Naive thymus-derived CD4-positive, alpha-beta T cell (primary cell): Measurements from ENCODE around the gene EMILIN3. TPM values are rescaled to one million over a fixed set of nuclear protein-coding genes. Genes with fewer than 3 reads are reported as not detected.
A peak's percentile ranks its signal among the peaks of the same experiment; 100 is the strongest.

Source experiments
- ATAC-seq: fragments of 150-1000 bp; cut with Tn5 transposase; 2 replicates; pipeline ENCODE4 v1.10.0; 2021; ENCODE audit warnings: mild to moderate bottlenecking, moderate library complexity
- CTCF ChIA-PET: fragments of 350-600 bp; sonication (Branson Sonifier 250); formaldehyde crosslinking; loops from one replicate; lab custom pipeline; 2021; ENCODE audit warnings: antibody characterized with exemption; lab: Charles Lee
- POLR2A ChIA-PET: fragments of 350-600 bp; sonication (Branson Sonifier 250); formaldehyde crosslinking; loops from one replicate; lab custom pipeline; 2021; ENCODE audit warnings: antibody characterized with exemption, inconsistent platforms; lab: Charles Lee
- DNase-seq, 9 donors: peaks; one replicate each; pipeline versions ENCODE4 v3.0.0 to v3.0.0-alpha.2; 2020 to 2022; ENCODE audit warnings: mixed read lengths in 1 of 9
- H3K27ac ChIP-seq: one replicate; pipeline ENCODE4 v1.7.0; 2013; ENCODE audit warnings: mild to moderate bottlenecking, low read depth, low read length, moderate library complexity
- H3K27me3 ChIP-seq, 2 donors: one replicate each; pipeline ENCODE4 v1.7.0; 2013; ENCODE audit warnings: low read length in 2 of 2, mild to moderate bottlenecking in 2 of 2, moderate library complexity in 2 of 2; ENCODE audit not compliant: control insufficient read depth in 2 of 2, insufficient read depth in 2 of 2
- H3K36me3 ChIP-seq, 3 experiments: 1 replicate in 2 of 3; 2 replicates in 1 of 3; pipeline ENCODE4 v1.7.0; 2013; ENCODE audit warnings: low read length in 3 of 3, mild to moderate bottlenecking in 3 of 3, moderate library complexity in 1 of 3; ENCODE audit not compliant: insufficient read depth in 3 of 3, control insufficient read depth in 2 of 3
- H3K4me1 ChIP-seq, 2 donors: one replicate each; pipeline ENCODE4 v1.7.0; 2013; ENCODE audit warnings: low read length in 2 of 2, mild to moderate bottlenecking in 2 of 2, moderate library complexity in 1 of 2; ENCODE audit not compliant: control insufficient read depth in 2 of 2, insufficient read depth in 2 of 2
- H3K4me3 ChIP-seq: 2 replicates; pipeline ENCODE4 v1.7.0; 2013; ENCODE audit warnings: mild to moderate bottlenecking, low read length
- H3K9me3 ChIP-seq, 3 experiments: 1 replicate in 2 of 3; 2 replicates in 1 of 3; pipeline ENCODE4 v1.7.0; 2013; ENCODE audit warnings: low read length in 3 of 3; ENCODE audit not compliant: control insufficient read depth in 2 of 3
- H3K27ac Mint-ChIP-seq, 9 donors: one replicate each; pipeline ENCODE4 v1.8.0; 2020 to 2022; ENCODE audit warnings: mixed read lengths in 9 of 9, mild to moderate bottlenecking in 8 of 9, moderate library complexity in 5 of 9, inconsistent platforms in 2 of 9
- H3K27me3 Mint-ChIP-seq, 5 donors: one replicate each; pipeline ENCODE4 v1.8.0; 2021 to 2022; ENCODE audit warnings: mixed read lengths in 5 of 5, mild to moderate bottlenecking in 1 of 5
- H3K36me3 Mint-ChIP-seq, 5 donors: one replicate each; pipeline ENCODE4 v1.8.0; 2020 to 2022; ENCODE audit warnings: mixed read lengths in 5 of 5, mild to moderate bottlenecking in 3 of 5, inconsistent platforms in 1 of 5
- H3K4me1 Mint-ChIP-seq, 7 donors: one replicate each; pipeline ENCODE4 v1.8.0; 2020 to 2022; ENCODE audit warnings: mixed read lengths in 7 of 7, mild to moderate bottlenecking in 3 of 7, inconsistent platforms in 1 of 7
- H3K4me3 Mint-ChIP-seq, 10 donors: one replicate each; pipeline ENCODE4 v1.8.0; 2020 to 2022; ENCODE audit warnings: mild to moderate bottlenecking in 10 of 10, mixed read lengths in 10 of 10, moderate library complexity in 6 of 10, inconsistent platforms in 2 of 10
- H3K9me3 Mint-ChIP-seq, 11 donors: one replicate each; pipeline ENCODE4 v1.8.0; 2020 to 2022; ENCODE audit warnings: mixed read lengths in 11 of 11, mild to moderate bottlenecking in 4 of 11, inconsistent platforms in 1 of 11, moderate library complexity in 1 of 11
- intact Hi-C, 2 donors: fragments of 100-400 bp; cut with micrococcal nuclease; formaldehyde crosslinking; loops; one replicate each; pipeline ENCODE4 v1.15.1; 2023
- polyA plus RNA-seq, 2 donors: library from polyadenylated mRNA; unstranded; fragments of 300-500 nt; fragmentation: Illumina TruSeq; gene quantifications; one replicate each; pipeline ENCODE4 v1.2.3, GENCODE V29; 2021
- total RNA-seq, 6 experiments: library from RNA in 5 of 6; stranded (reverse) in 5 of 6; gene quantifications; 1 replicate in 5 of 6; 2 replicates in 1 of 6; pipeline ENCODE4 v1.2.3 and lab custom pipeline; 2021 to 2026

Gene EMILIN3
- total and polyA plus RNA-seq, 7 experiments from 2014 or later: 0.19 TPM; not detected in 6

GRCh38 chr20:41361757-41362747 is 4.6 kb downstream of the EMILIN3 start:
- ATAC-seq: no peak

DNA sequence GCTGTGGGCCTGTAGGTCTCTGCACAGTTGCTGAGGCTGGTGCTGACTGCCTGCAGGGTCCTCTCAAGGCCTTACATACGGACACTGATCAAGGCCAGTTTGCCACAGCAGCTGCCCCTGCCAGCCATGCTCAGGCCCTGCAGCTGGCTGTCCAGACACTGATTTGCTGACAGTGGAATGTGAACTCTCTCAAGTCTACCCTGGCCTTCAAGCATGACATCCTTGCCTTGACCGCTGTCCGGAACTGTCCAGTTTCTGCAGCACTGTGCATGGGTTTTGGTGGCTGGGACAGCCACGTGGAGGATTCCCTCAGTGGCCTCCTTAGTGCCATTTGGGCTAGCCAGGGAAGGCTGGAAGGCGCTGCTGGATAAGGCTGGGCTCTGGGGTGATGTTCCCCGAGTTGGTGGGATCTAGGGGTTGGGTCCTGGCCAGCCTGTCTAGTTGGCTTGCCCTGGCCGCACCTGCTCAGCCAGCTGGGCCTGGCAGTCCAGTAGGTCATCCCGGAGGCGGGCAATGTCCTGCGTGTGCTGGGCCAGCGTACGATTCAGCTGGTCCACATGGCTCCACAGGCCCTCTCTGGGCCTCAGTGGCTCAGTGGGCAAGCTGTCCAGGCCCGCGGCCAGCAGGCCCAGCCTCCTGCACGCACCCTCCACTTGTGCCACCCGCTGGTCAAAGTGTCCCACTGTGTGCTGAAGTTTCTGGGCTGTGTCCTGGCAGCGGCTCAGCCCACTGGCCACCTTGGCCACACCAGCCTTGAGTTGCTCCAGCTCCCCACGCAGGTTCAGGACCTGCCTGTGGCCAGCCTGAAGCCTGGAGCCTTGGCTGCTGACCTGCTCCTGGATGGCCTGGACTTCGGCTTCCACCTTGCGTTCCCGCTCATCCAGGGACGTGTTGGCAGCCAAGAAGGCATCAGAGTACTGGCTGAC is 5.5 kb downstream of the EMILIN3 start:
- Mint-ChIP-seq H3K27ac (no peak overlapping the region), H3K4me1 (peaks cover 0 to 6% (median 0%) of the 10 kb centered on the region in 7 donors), H3K36me3 (no peaks in the 10 kb centered on the region), H3K9me3 (peaks cover 0 to 2% (median 0%) of the 10 kb centered on the region in 11 donors), H3K27me3 (peaks cover 7 to 14% (median 13%) of the 10 kb centered on the region in 5 donors), H3K4me3 (no peak overlapping the region)
- Histone ChIP-seq H3K27ac (no peak overlapping the region), H3K4me3 (no peak overlapping the region), H3K9me3 (no peaks in the 10 kb centered on the region), H3K4me1 (no peaks in the 10 kb centered on the region), H3K27me3 (no peaks in the 10 kb centered on the region), H3K36me3 (no peaks in the 10 kb centered on the region)
- ATAC-seq: no peak
- POLR2A ChIA-PET: interaction anchor here (0.6 kb wide), 1 partner anchor 188 kb away, joined by 3 read pairs; no protein-coding TSS in a partner anchor
- CTCF ChIA-PET: no interaction called here
- intact Hi-C loops: no loop called here
- no peak for DNase-seq

More at GRCh38 chr20:41361757-41362747, 4.6 kb downstream of the EMILIN3 start:
- ChIA-PET CTCF (no interaction called here), POLR2A (no interaction called here)
- Mint-ChIP-seq H3K36me3 (no peaks in the 10 kb centered on the region), H3K4me3 (no peak overlapping the region), H3K9me3 (peaks cover 0 to 2% (median 0%) of the 10 kb centered on the region in 11 donors), H3K4me1 (peaks cover 0 to 6% (median under 1%) of the 10 kb centered on the region in 7 donors), H3K27ac (no peak overlapping the region), H3K27me3 (peaks cover 8 to 16% (median 13%) of the 10 kb centered on the region in 5 donors)
- no peak overlapping the region for H3K27ac ChIP-seq
- H3K4me1 ChIP-seq: no peaks in the 10 kb centered on the region
- H3K36me3 ChIP-seq: no peaks in the 10 kb centered on the region
- no peak overlapping the region for H3K4me3 ChIP-seq
- no peaks in the 10 kb centered on the region for H3K9me3 ChIP-seq
- intact Hi-C loops: no loop called here
- DNase-seq: no peak
- H3K27me3 ChIP-seq: no peaks in the 10 kb centered on the region

DNA sequence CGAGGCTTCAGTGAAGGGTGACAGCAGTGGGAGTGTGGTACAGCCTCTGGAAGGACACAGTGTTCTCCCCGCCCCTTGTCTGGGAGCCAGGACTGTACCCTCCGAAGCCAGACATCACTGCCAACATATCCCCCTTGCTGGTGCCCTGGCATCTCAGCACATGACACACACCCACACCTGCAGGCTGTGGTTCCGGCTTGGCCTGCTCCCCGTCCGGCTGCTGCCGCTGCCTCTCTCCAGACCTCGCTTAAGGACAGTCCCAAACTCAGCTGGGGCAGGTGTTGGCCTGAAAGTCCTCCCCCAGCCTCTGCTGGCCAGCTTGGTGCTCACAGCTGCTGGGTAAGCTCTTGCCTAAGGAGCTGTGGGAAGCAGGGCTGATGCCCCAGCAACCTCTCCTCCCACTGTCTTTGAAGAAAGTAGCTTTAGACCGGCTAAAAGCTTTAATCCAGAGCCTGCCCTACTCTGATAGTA is 7.0 kb downstream of the EMILIN3 start:
- H3K36me3 ChIP-seq: no peaks in the 10 kb centered on the region
- DNase-seq: no peak
- no peaks in the 10 kb centered on the region for H3K9me3 ChIP-seq
- Mint-ChIP-seq H3K9me3 (no peaks in the 10 kb centered on the region), H3K27me3 (peaks cover 0 to 3% (median under 1%) of the 10 kb centered on the region in 5 donors), H3K4me3 (no peak overlapping the region), H3K36me3 (no peaks in the 10 kb centered on the region), H3K27ac (no peak overlapping the region), H3K4me1 (no peaks in the 10 kb centered on the region)
- no peaks in the 10 kb centered on the region for H3K27me3 ChIP-seq
- no peak overlapping the region for H3K4me3 ChIP-seq
- ATAC-seq: no peak
- intact Hi-C loops: no loop called here
- H3K4me1 ChIP-seq: no peaks in the 10 kb centered on the region
- POLR2A ChIA-PET: no interaction called here
- no peak overlapping the region for H3K27ac ChIP-seq
- CTCF ChIA-PET: interaction anchor here (0.5 kb wide), 1 partner anchor 156 kb away, joined by 3 read pairs; no protein-coding TSS in a partner anchor

DNA sequence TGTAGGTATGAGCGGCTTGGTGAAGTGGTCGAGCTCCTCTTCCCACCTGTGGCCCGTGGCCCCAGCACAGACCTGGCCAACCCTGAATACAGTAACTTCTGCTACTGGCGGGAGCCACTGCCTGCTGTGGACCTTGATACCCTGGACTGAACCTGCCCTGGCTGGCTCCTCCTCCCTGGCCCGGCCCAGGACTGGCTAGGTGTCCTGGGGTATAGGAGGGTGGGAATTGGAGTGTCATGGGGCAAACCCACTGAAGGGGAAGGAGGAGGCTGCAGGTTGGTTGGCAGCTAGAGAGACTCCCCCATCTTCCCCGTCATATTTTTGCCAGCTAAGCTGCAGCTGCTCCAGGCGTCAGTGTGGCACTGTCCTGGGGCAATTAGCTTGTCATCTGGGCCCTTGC is 7.9 kb downstream of the EMILIN3 start:
- POLR2A ChIA-PET: no interaction called here
- Mint-ChIP-seq H3K9me3 (no peaks in the 10 kb centered on the region), H3K4me3 (no peak overlapping the region), H3K4me1 (no peaks in the 10 kb centered on the region), H3K27me3 (no peaks in the 10 kb centered on the region), H3K36me3 (no peaks in the 10 kb centered on the region), H3K27ac (no peak overlapping the region)
- intact Hi-C loops: no loop called here
- no peak overlapping the region for H3K27ac ChIP-seq
- no peak overlapping the region for H3K4me3 ChIP-seq
- ATAC-seq (no peak), DNase-seq (no peak)
- H3K36me3 ChIP-seq: no peaks in the 10 kb centered on the region
- CTCF ChIA-PET: no interaction called here
- no peaks in the 10 kb centered on the region for H3K27me3 ChIP-seq
- H3K4me1 ChIP-seq: no peaks in the 10 kb centered on the region
- no peaks in the 10 kb centered on the region for H3K9me3 ChIP-seq

DNA sequence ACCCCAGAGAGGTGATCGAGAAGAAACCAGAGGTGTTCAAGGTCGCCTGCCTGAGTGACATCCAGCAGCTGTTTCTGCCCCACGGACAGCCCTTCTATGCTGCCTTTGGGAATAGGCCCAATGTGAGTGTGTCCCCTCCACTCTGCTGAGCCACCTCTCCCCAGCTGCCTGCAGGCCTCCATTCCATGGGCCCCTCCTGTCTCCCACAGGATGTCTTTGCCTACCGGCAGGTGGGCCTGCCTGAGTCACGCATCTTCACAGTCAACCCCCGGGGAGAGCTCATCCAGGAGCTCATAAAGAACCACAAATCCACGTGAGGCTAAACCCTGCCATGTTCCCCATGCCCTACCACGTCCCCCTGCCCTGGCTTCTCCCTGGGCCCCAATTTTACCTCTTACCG is 8.4 kb downstream of the EMILIN3 start:
- H3K4me1 ChIP-seq: no peaks in the 10 kb centered on the region
- no peak overlapping the region for H3K27ac Mint-ChIP-seq
- no peaks in the 10 kb centered on the region for H3K4me1 Mint-ChIP-seq
- H3K27me3 Mint-ChIP-seq: no peaks in the 10 kb centered on the region
- no peaks in the 10 kb centered on the region for H3K9me3 Mint-ChIP-seq
- DNase-seq: no peak
- ATAC-seq: no peak
- no peaks in the 10 kb centered on the region for H3K9me3 ChIP-seq
- intact Hi-C loops: no loop called here
- no peaks in the 10 kb centered on the region for H3K36me3 ChIP-seq
- no peaks in the 10 kb centered on the region for H3K27me3 ChIP-seq
- H3K36me3 Mint-ChIP-seq: no peaks in the 10 kb centered on the region
- H3K4me3 ChIP-seq: no peak overlapping the region
- ChIA-PET CTCF (no interaction called here), POLR2A (no interaction called here)
- no peak overlapping the region for H3K27ac ChIP-seq
- H3K4me3 Mint-ChIP-seq: no peak overlapping the region

DNA sequence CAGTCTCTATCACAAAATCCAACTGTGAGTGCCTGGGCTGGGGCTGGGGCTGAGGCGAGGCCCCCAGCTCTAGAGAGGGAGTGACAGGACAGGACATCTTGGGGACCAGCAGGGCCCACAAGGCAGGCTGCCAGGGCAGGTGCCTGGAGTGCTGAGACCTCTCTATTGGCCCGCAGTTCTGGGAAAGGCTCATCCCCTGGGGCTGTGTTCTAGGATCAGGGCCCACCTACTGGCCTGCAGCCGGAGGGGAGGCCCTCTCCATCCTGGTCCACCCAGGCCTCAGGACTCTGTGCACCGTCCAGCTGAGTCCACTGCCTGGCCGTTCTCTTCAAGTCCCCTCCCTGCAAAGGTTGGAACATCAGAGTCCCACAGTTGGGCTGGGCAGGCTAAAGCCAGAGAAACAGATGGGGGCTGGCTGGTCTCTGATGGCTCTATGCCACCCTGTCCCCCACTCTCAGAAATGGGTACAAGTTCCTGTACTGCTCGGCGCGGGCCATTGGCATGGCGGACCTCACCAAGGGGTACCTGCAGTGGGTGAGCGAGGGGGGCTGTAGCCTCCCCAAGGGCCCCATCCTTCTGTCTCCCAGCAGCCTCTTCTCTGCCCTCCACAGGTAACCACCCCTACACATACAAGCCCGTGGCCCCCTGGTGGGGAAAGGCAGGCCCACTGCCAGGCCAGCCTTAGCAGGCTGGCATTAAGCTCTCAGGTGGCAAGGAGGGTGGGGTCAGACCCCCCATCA is 9.0 kb downstream of the EMILIN3 start:
- Histone ChIP-seq H3K4me3 (no peak overlapping the region), H3K4me1 (no peaks in the 10 kb centered on the region), H3K27ac (no peak overlapping the region), H3K9me3 (no peaks in the 10 kb centered on the region), H3K36me3 (no peaks in the 10 kb centered on the region), H3K27me3 (no peaks in the 10 kb centered on the region)
- H3K27ac Mint-ChIP-seq: no peak overlapping the region
- H3K4me3 Mint-ChIP-seq: no peak overlapping the region
- CTCF ChIA-PET: no interaction called here
- ATAC-seq: peak; percentile 12
- intact Hi-C loops: no loop called here
- no peaks in the 10 kb centered on the region for H3K27me3 Mint-ChIP-seq
- no peak for DNase-seq
- H3K36me3 Mint-ChIP-seq: no peaks in the 10 kb centered on the region
- H3K4me1 Mint-ChIP-seq: no peaks in the 10 kb centered on the region
- H3K9me3 Mint-ChIP-seq: no peaks in the 10 kb centered on the region
- POLR2A ChIA-PET: no interaction called here
